OCI-LY7 (cell line): ENCODE measurements around the gene DAPK1.

ENCODE experiments used
- EZH2phosphoT487 ChIP-seq: fragments of 200-600 bp; sonication (generic); IDR thresholded peaks from 2 replicates; pipeline ENCODE4 v1.6.1; 2018; ENCODE audit warnings: low read depth, borderline replicate concordance, mild to moderate bottlenecking, mixed run types, antibody characterized with exemption, low read length, moderate library complexity, mixed read lengths
- TF ChIP-seq, protein P1 (sequence below): fragments of 200-600 bp; sonication (generic); conservative IDR thresholded peaks from 2 replicates; pipeline ENCODE4 v1.5.1; 2014; ENCODE audit warnings: mild to moderate bottlenecking, antibody characterized with exemption, low read length, moderate library complexity, mixed read lengths

DNA sequence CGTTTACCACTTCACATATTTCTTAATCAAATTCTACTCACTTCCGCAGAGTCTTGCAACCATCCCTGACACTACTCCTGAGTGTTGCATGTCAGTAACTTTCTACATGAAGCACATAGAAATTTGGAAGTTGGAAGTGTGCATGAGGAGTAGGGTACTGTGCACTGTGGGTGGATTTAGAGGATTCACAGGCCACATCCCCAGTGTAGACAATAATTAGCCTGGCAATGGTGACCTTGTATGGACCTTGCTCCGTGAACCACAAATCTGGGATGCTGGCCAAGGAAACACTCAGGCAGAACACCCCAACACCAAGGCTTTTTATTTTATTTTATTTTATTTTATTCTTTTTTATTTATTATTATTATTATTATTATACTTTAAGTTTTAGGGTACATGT lies 253.8 kb downstream of the DAPK1 start:
- TF ChIP-seq, protein P1, sequence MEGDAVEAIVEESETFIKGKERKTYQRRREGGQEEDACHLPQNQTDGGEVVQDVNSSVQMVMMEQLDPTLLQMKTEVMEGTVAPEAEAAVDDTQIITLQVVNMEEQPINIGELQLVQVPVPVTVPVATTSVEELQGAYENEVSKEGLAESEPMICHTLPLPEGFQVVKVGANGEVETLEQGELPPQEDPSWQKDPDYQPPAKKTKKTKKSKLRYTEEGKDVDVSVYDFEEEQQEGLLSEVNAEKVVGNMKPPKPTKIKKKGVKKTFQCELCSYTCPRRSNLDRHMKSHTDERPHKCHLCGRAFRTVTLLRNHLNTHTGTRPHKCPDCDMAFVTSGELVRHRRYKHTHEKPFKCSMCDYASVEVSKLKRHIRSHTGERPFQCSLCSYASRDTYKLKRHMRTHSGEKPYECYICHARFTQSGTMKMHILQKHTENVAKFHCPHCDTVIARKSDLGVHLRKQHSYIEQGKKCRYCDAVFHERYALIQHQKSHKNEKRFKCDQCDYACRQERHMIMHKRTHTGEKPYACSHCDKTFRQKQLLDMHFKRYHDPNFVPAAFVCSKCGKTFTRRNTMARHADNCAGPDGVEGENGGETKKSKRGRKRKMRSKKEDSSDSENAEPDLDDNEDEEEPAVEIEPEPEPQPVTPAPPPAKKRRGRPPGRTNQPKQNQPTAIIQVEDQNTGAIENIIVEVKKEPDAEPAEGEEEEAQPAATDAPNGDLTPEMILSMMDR = no peak
- TF ChIP-seq EZH2phosphoT487 = no peak
